HUES6 (cell line): Measurements from ENCODE around the gene TTLL12.

Source experiments
- H3K27ac ChIP-seq: 2 replicates; pipeline ENCODE4 v1.7.0; 2013; ENCODE audit warnings: low read depth, mild to moderate bottlenecking, low read length, inconsistent platforms
- H3K27me3 ChIP-seq: 2 replicates; pipeline ENCODE4 v1.6.1; 2013; ENCODE audit warnings: low read length; ENCODE audit not compliant: control insufficient read depth, insufficient read depth
- H3K36me3 ChIP-seq: 2 replicates; pipeline ENCODE4 v1.6.1; 2013; ENCODE audit warnings: low read length; ENCODE audit not compliant: control insufficient read depth, insufficient read depth
- H3K4me1 ChIP-seq: 2 replicates; pipeline ENCODE4 v1.6.1; 2013; ENCODE audit warnings: low read length; ENCODE audit not compliant: control insufficient read depth, insufficient read depth
- H3K4me3 ChIP-seq: 2 replicates; pipeline ENCODE4 v1.5.1; 2013; ENCODE audit warnings: low read depth, low read length
- H3K9ac ChIP-seq: one replicate; pipeline ENCODE4 v1.6.1; 2013; ENCODE audit warnings: mild to moderate bottlenecking, low read length
- H3K9me3 ChIP-seq: 2 replicates; pipeline ENCODE4 v1.6.1; 2013; ENCODE audit warnings: low read depth, low read length; ENCODE audit not compliant: control insufficient read depth, insufficient read depth

Gene TTLL12

DNA sequence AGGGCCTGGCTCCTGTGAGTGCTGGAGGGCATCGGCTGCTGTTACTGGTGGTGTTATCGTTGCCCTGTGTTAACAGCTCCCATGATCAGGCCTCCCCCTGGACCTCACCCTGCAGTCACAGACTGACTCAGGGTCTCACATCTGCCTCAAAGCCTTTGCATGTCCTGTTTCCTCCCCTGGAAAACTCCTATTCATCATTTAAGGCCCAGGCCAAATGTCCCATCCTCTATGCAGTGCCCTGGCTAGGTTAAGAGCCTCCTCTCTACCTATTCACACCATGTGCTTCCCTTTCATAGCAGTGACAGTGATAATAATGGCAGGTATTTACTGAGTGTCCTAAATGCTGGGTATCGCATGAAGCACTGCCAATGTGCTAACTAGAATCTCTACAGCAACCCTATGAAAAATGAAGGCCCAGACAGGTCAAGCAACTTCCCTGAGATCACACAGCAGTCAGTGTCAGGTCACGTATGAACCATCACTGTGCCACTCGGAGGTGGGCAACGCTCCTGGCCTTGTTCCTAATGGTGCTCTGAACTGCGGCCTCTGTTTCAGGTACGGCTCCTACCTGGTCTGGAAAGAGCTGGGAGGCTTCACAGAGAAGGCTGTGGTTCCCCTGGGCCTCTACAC lies 26.3 kb downstream of the TTLL12 start:
- Histone ChIP-seq H3K4me1 (no peaks in the 10 kb centered on the region; the same call in 1 of the 2 replicates), H3K9me3 (no peaks in the 10 kb centered on the region), H3K4me3 (no peak overlapping the region), H3K27me3 (no peaks in the 10 kb centered on the region), H3K27ac (no peak overlapping the region), H3K36me3 (no peaks in the 10 kb centered on the region), H3K9ac (no peak overlapping the region)

DNA sequence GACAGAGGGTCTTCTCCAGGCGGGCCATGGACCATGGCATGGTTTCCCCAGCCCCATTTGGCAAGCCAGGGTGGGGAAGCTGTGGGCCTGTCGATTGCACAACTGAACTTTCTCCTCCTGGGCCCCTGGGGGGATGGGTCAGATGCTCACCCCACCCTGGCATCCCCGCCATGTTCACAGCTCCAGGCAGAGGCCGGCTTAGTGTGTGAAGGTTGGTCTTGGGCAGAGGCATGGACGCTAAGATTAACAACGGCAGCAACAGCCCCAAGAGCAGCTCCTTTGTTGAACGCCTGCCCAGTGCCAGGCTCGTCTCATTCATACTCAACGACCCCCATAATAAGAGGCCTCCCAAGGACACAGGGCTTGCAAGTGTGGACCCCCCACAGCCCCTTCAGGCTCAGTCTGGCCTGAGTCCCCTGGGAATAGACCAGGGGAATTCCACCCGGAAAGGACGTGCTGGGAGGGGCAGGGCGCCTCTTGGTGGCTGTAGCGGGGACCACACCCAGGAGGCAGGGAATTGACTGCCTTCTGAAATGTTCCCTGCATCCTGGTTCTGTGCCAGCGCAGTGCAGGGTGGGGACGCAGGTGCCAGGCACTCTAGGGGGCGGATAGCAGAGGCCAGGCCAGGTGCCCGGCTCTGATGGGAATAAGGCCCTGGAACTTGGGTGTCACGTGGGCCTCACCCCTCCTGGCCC lies 27.3 kb downstream of the TTLL12 start:
- Histone ChIP-seq H3K27me3 (no peaks in the 10 kb centered on the region), H3K4me1 (no peaks in the 10 kb centered on the region; the same call in 1 of the 2 replicates), H3K4me3 (no peak overlapping the region), H3K27ac (no peak overlapping the region), H3K9me3 (no peaks in the 10 kb centered on the region), H3K9ac (no peak overlapping the region), H3K36me3 (no peaks in the 10 kb centered on the region)

DNA sequence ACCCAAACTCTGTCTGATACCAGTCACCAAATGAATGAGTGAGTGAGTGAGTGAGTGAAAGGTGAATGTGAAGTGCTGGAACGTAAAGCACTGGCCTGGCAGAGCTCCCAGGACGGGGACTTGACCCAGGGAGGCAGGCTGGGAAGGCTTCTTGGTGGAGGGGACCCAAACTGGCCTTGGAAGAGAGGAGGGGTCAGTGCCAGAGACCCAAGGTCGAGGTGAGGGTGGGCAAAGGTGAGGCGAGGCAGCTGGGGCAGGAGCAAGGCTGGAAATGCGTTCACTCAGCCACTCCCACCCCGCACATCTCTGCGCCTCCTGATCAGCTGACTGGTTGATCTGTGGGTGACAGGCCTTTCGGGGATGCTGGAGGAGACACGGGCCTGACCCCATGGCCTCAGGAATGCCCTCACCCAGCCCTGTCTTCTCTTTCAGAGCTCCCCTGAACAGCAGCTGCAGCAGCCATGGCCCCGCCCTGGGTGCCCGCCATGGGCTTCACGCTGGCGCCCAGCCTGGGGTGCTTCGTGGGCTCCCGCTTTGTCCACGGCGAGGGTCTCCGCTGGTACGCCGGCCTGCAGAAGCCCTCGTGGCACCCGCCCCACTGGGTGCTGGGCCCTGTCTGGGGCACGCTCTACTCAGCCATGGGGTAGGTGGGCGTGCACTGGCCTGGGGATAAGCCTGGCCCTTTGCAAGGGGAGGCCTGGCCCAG lies 28.0 kb downstream of the TTLL12 start:
- Histone ChIP-seq H3K27me3 (no peaks in the 10 kb centered on the region), H3K9ac (no peak overlapping the region)

DNA sequence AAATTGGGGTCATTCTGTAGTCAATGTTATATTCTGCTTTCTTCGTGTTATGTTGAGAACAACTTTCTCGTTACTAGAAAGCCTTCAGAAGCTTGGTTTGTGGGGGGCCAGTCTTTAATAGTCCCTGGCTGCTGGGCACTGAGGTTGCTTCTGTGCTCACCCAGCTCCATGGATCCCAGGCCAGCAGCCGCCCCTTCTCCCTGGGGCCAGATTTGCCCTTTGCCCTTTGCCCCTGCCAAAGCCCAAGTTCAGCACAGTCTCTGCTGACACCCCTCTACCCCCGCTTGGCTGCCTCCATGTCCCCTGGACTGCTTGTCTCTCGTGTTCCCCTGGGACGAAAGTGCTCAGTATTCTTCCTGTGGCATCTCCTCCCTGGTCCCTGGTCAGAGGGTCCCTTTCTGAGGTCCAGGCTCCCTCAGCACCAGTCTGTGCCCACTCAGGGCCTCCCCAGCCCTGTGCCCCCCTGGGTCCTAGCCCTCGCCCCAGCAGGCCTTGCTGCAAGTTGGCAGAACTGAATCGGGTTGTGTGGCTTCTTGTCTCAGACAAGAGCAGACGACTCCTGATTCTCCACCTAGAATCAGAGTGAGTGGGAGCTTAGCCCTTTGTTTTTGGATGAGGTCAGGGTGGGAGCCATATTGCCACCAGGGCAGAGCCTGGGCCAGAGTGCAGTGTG lies 28.9 kb downstream of the TTLL12 start:
- no peak overlapping the region for H3K27ac ChIP-seq
- H3K9me3 ChIP-seq, result no peaks in the 10 kb centered on the region
- H3K36me3 ChIP-seq, result no peaks in the 10 kb centered on the region
- H3K9ac ChIP-seq, result no peak overlapping the region
- H3K4me3 ChIP-seq, result no peak overlapping the region
- H3K4me1 ChIP-seq, result no peaks in the 10 kb centered on the region; the same call in 1 of the 2 replicates
- H3K27me3 ChIP-seq, result no peaks in the 10 kb centered on the region

More for the DNA sequence above, 28.0 kb downstream of the TTLL12 start:
- Histone ChIP-seq H3K4me1 (no peaks in the 10 kb centered on the region; the same call in 1 of the 2 replicates), H3K36me3 (no peaks in the 10 kb centered on the region), H3K27ac (no peak overlapping the region), H3K9me3 (no peaks in the 10 kb centered on the region), H3K4me3 (no peak overlapping the region)

DNA sequence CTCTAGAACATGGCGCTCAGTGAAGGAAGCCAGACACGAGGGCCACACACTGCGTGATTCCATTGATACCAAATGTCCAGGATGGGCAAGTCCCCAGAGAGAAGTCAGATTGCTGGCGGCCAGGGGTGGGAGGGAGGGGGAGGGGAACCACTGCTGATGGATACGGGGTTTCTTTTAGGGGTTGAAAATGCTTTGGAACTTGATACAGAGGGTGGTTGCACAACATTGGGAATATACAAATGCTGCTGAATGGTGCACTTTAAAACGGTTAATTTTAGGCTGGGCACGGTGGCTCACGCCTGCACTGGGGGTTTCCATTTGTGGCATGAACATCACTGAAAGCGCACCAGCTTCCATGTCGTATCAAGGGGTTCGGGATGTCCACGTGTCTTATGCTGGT lies 30.5 kb downstream of the TTLL12 start:
- Histone ChIP-seq H3K4me3 (no peak overlapping the region), H3K27me3 (peaks cover 14% of the 10 kb centered on the region), H3K27ac (no peak overlapping the region), H3K4me1 (peaks cover 11% of the 10 kb centered on the region), H3K9me3 (no peaks in the 10 kb centered on the region), H3K36me3 (no peaks in the 10 kb centered on the region), H3K9ac (no peak overlapping the region)

DNA sequence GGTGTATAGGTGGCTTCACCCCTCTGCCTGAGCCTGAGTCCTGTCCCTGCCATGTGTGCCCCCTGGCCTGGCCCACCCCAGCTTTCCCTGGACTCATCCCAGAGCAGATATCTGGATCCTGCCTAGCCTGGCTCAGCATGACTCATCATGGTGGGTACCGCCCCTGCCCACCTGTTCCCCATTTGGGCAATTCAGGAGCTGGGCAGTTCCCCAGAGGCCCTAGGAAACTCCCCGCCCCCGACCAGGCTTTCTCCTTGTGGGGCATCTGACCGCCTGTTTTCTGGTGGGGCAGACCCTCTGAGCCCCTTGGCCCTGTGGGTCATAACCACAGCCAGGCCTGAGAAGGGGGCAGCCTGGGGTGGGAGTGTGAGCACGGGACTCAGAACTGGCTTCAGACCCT lies 31.1 kb downstream of the TTLL12 start:
- no peak overlapping the region for H3K27ac ChIP-seq
- H3K4me3 ChIP-seq, result no peak overlapping the region
- H3K4me1 ChIP-seq, result peaks cover 11% of the 10 kb centered on the region
- H3K27me3 ChIP-seq, result peaks cover 17% of the 10 kb centered on the region
- H3K9ac ChIP-seq, result no peak overlapping the region
- no peaks in the 10 kb centered on the region for H3K36me3 ChIP-seq
- no peaks in the 10 kb centered on the region for H3K9me3 ChIP-seq

DNA sequence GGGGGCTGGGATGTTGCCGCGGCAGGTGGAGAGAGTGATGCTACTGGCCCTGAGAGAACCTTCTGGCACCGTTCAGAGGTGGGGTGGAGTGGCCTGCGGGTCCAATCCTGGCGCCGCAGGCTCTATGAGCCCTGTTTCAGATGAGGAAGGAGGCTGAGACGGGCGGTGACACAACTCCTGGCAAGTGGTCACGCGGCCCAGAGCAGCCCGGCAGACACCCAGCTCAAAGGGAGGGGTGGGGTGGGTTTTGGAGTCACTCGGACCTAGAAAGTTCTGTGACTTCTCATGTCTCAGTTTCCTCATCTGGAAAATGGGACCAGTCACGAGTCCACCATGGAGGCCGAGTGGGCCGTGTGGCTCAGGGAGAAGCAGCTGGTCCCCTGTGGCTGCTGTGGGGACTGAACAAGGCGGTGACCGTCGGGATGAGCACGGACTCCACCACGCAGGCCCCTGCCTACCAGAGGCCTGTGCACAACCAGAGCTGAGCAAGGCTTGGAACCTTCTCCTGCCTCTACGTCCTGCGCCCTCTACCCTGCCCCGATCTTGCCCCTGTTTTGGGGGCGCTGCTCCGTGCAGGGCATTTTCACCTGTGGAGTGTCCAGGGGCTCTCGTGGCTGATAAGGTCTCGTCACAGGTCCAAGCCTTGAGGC lies 31.9 kb downstream of the TTLL12 start:
- Histone ChIP-seq H3K9me3 (no peaks in the 10 kb centered on the region), H3K27me3 (peaks cover 22% of the 10 kb centered on the region), H3K4me3 (no peak overlapping the region), H3K27ac (no peak overlapping the region), H3K9ac (no peak overlapping the region), H3K4me1 (peaks cover 11% of the 10 kb centered on the region), H3K36me3 (no peaks in the 10 kb centered on the region)

DNA sequence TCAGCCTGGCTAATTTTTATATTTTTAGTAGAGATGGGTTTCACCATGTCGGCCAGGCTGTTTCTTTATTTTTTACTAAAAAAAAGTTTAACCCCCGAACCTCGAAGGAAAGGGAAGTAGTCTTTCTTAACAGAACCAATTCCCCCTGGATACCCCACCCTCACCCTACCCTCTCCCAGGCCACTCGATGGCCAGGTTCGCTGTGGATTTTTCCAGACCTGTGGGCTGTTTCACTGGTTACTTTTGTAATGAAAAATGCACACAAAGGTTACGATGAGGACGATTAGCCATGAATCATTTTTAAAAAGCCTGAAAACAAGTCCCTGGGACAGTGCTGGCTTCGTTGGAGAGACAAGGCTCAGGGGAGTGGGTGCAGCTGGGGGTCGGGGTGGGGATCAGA lies 33.0 kb downstream of the TTLL12 start:
- Histone ChIP-seq H3K27ac (no peak overlapping the region), H3K4me3 (no peak overlapping the region), H3K9ac (no peak overlapping the region), H3K36me3 (no peaks in the 10 kb centered on the region), H3K4me1 (peaks cover 11% of the 10 kb centered on the region), H3K27me3 (peaks cover 22% of the 10 kb centered on the region), H3K9me3 (no peaks in the 10 kb centered on the region)

DNA sequence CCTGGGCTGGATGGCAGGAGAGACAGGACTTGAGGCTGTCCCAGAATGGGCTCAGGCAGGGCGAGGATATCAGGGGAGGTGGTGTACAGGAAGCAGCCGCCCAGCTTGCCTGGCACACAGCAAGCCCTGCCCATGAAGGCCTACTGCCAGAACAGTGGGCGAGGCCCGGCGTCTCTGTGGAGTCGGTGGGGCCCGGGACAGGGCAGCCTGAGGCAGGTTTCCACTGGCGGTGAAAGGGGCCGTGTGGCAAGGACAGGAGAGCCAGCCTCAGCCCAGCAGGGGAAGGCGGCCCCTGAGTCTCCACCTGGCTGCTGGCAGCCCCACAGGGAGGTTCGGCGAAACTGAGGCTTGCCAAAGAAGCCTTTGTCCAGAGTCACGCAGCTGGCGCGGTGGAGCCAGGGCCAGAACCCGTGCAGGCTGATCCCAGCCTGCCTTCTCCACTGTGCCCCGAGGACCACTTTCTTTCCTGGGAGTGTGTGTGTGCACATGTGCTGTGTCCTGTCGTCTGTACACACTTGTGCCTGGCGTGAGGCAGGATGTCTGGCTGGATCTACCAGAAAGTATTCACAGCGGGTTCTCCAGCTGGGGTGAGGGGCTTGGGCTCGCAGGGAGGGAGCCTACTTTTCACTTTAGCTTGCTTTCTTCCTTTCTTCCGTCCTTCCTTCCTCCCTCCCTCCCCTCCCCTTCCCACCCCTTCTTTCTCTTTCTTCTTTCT lies 34.4 kb downstream of the TTLL12 start:
- H3K27ac ChIP-seq, result no peak overlapping the region
- peaks cover 11% of the 10 kb centered on the region for H3K4me1 ChIP-seq
- no peaks in the 10 kb centered on the region for H3K9me3 ChIP-seq
- peaks cover 22% of the 10 kb centered on the region for H3K27me3 ChIP-seq
- no peaks in the 10 kb centered on the region for H3K36me3 ChIP-seq
- H3K4me3 ChIP-seq, result peak overlapping the region; percentile 53
- peak overlapping the region; percentile 36 for H3K9ac ChIP-seq

DNA sequence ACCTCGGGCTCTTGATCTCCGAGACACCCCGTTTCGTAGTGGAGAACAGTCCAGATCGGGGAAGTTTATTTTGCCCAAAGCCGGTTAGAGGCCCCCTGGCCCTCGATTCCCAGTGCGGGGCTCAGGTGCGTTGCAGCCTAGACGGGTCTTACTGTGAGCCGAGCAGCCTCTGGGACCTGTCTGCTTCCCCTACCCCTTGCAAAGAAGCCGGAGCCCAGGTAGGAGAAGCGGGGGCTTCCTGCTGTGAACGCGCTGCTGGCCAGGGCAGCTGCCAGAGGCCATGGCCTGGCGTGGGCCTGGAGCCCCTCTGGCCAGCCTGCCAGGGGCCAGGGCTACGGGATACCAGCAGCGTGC lies 35.0 kb downstream of the TTLL12 start:
- no peaks in the 10 kb centered on the region for H3K9me3 ChIP-seq
- peak overlapping the region; percentile 53 for H3K4me3 ChIP-seq
- peaks cover 22% of the 10 kb centered on the region for H3K27me3 ChIP-seq
- peaks cover 11% of the 10 kb centered on the region for H3K4me1 ChIP-seq
- H3K36me3 ChIP-seq, result no peaks in the 10 kb centered on the region
- H3K9ac ChIP-seq, result peak overlapping the region; percentile 36
- no peak overlapping the region for H3K27ac ChIP-seq
